ENCODE data around the gene DNAL4. TPM values are rescaled to one million over a fixed set of nuclear protein-coding genes. Genes with fewer than 3 reads are reported as not detected.

DNAL4 gene
- polyA plus RNA-seq (2012; ENCODE audit: low read depth, missing spikeins) = 6.6 TPM

- no peak for TF ChIP-seq POLR2AphosphoS5 (IDR thresholded peaks at IDR 0.05; ENCODE audit: low read depth, low read length)
- peak; percentile 55 for TF ChIP-seq SPI1 (IDR thresholded peaks at IDR 0.05; ENCODE audit: low read depth, low read length)
- no peak for TF ChIP-seq TAF1 (IDR thresholded peaks at IDR 0.05; ENCODE audit: low read depth, low read length)
- peak; percentile 63; the same call in 1 of the 2 replicates for TF ChIP-seq POLR2A (IDR thresholded peaks at IDR 0.05; ENCODE audit: low read depth, low read length)
- no peak for TF ChIP-seq POU2F2 (IDR thresholded peaks at IDR 0.05; ENCODE audit: low read depth, low read length)
- peak; percentile 88 for DNase-seq (ENCODE audit: insufficient read length, low spot score)
- FAIRE-seq = peak; percentile 95
Observed at GRCh38 chr22:38793721-38794466, at the start of gene DNAL4. Gene DNAL4, minus strand, starts transcription at chr22:38794143. Its CDS starts 11,412 bp downstream, at chr22:38782731.

- peak; percentile 84 for FAIRE-seq
- TF ChIP-seq SPI1 (IDR thresholded peaks at IDR 0.05; ENCODE audit: low read depth, low read length) (no peak), POLR2A (IDR thresholded peaks at IDR 0.05; ENCODE audit: low read depth, low read length) (no peak), POU2F2 (IDR thresholded peaks at IDR 0.05; ENCODE audit: low read depth, low read length) (no peak), POLR2AphosphoS5 (IDR thresholded peaks at IDR 0.05; ENCODE audit: low read depth, low read length) (no peak), TAF1 (IDR thresholded peaks at IDR 0.05; ENCODE audit: low read depth, low read length) (no peak), PAX5 (IDR thresholded peaks at IDR 0.05; ENCODE audit: insufficient read depth, low read length, severe bottlenecking) (no peak)
- DNase-seq (ENCODE audit: insufficient read length, low spot score) = peak; percentile 70
Observed at GRCh38 chr22:38843201-38843656, 49.3 kb upstream of the DNAL4 start.

GRCh38 chr22:38842512-38843200 is 48.7 kb upstream of the DNAL4 start:
- FAIRE-seq = no peak

GRCh38 chr22:38841635-38842034 is 47.7 kb upstream of the DNAL4 start:
- no peak for TF ChIP-seq POU2F2 (IDR thresholded peaks at IDR 0.05; ENCODE audit: low read depth, low read length)
- no peak for TF ChIP-seq POLR2AphosphoS5 (IDR thresholded peaks at IDR 0.05; ENCODE audit: low read depth, low read length)
- no peak for TF ChIP-seq POLR2A (IDR thresholded peaks at IDR 0.05; ENCODE audit: low read depth, low read length)
- TF ChIP-seq TAF1 (IDR thresholded peaks at IDR 0.05; ENCODE audit: low read depth, low read length) = no peak
- DNase-seq (ENCODE audit: insufficient read length, low spot score) (no peak), FAIRE-seq (no peak)

More at GRCh38 chr22:38842512-38843200, 48.7 kb upstream of the DNAL4 start:
- DNase-seq (ENCODE audit: insufficient read length, low spot score) = no peak
- TF ChIP-seq POLR2AphosphoS5 (IDR thresholded peaks at IDR 0.05; ENCODE audit: low read depth, low read length) = no peak
- TF ChIP-seq TAF1 (IDR thresholded peaks at IDR 0.05; ENCODE audit: low read depth, low read length) = no peak
- no peak for TF ChIP-seq POU2F2 (IDR thresholded peaks at IDR 0.05; ENCODE audit: low read depth, low read length)
- no peak for TF ChIP-seq SPI1 (IDR thresholded peaks at IDR 0.05; ENCODE audit: low read depth, low read length)
- TF ChIP-seq PAX5 (IDR thresholded peaks at IDR 0.05; ENCODE audit: insufficient read depth, low read length, severe bottlenecking) = no peak
- TF ChIP-seq POLR2A (IDR thresholded peaks at IDR 0.05; ENCODE audit: low read depth, low read length) = no peak

GRCh38 chr22:38841211-38841610 is 47.3 kb upstream of the DNAL4 start:
- TF ChIP-seq POU2F2 (IDR thresholded peaks at IDR 0.05; ENCODE audit: low read depth, low read length) = no peak
- no peak for TF ChIP-seq SPI1 (IDR thresholded peaks at IDR 0.05; ENCODE audit: low read depth, low read length)
- no peak for TF ChIP-seq POLR2AphosphoS5 (IDR thresholded peaks at IDR 0.05; ENCODE audit: low read depth, low read length)
- TF ChIP-seq POLR2A (IDR thresholded peaks at IDR 0.05; ENCODE audit: low read depth, low read length) = no peak
- no peak for TF ChIP-seq TAF1 (IDR thresholded peaks at IDR 0.05; ENCODE audit: low read depth, low read length)
- TF ChIP-seq PAX5 (IDR thresholded peaks at IDR 0.05; ENCODE audit: insufficient read depth, low read length, severe bottlenecking) = no peak
- FAIRE-seq (no peak), DNase-seq (ENCODE audit: insufficient read length, low spot score) (no peak)

- no peak for FAIRE-seq
- TF ChIP-seq PAX5 (IDR thresholded peaks at IDR 0.05; ENCODE audit: insufficient read depth, low read length, severe bottlenecking) = no peak
- no peak for TF ChIP-seq POLR2A (IDR thresholded peaks at IDR 0.05; ENCODE audit: low read depth, low read length)
- no peak for TF ChIP-seq POU2F2 (IDR thresholded peaks at IDR 0.05; ENCODE audit: low read depth, low read length)
- no peak for TF ChIP-seq SPI1 (IDR thresholded peaks at IDR 0.05; ENCODE audit: low read depth, low read length)
- TF ChIP-seq POLR2AphosphoS5 (IDR thresholded peaks at IDR 0.05; ENCODE audit: low read depth, low read length) = no peak
- no peak for TF ChIP-seq TAF1 (IDR thresholded peaks at IDR 0.05; ENCODE audit: low read depth, low read length)
Observed at GRCh38 chr22:38840129-38840528, 46.2 kb upstream of the DNAL4 start.

GRCh38 chr22:38839686-38840085 is 45.7 kb upstream of the DNAL4 start:
- TF ChIP-seq SPI1 (IDR thresholded peaks at IDR 0.05; ENCODE audit: low read depth, low read length) (no peak), PAX5 (IDR thresholded peaks at IDR 0.05; ENCODE audit: insufficient read depth, low read length, severe bottlenecking) (no peak), TAF1 (IDR thresholded peaks at IDR 0.05; ENCODE audit: low read depth, low read length) (no peak), POLR2A (IDR thresholded peaks at IDR 0.05; ENCODE audit: low read depth, low read length) (no peak)
- FAIRE-seq (no peak), DNase-seq (ENCODE audit: insufficient read length, low spot score) (no peak)

More at GRCh38 chr22:38840129-38840528, 46.2 kb upstream of the DNAL4 start:
- DNase-seq (ENCODE audit: insufficient read length, low spot score) = no peak

GRCh38 chr22:38837414-38837928 is 43.5 kb upstream of the DNAL4 start:
- no peak for FAIRE-seq
- no peak for DNase-seq (ENCODE audit: insufficient read length, low spot score)
- TF ChIP-seq POU2F2 (IDR thresholded peaks at IDR 0.05; ENCODE audit: low read depth, low read length) (no peak), TAF1 (IDR thresholded peaks at IDR 0.05; ENCODE audit: low read depth, low read length) (no peak)

GRCh38 chr22:38835888-38836301 is 42.0 kb upstream of the DNAL4 start:
- FAIRE-seq (no peak), DNase-seq (ENCODE audit: insufficient read length, low spot score) (no peak)
- TF ChIP-seq POU2F2 (IDR thresholded peaks at IDR 0.05; ENCODE audit: low read depth, low read length) = no peak
- no peak for TF ChIP-seq TAF1 (IDR thresholded peaks at IDR 0.05; ENCODE audit: low read depth, low read length)
- TF ChIP-seq POLR2A (IDR thresholded peaks at IDR 0.05; ENCODE audit: low read depth, low read length) = no peak
- TF ChIP-seq POLR2AphosphoS5 (IDR thresholded peaks at IDR 0.05; ENCODE audit: low read depth, low read length) = no peak
- TF ChIP-seq SPI1 (IDR thresholded peaks at IDR 0.05; ENCODE audit: low read depth, low read length) = no peak
- no peak for TF ChIP-seq PAX5 (IDR thresholded peaks at IDR 0.05; ENCODE audit: insufficient read depth, low read length, severe bottlenecking)

Data from GM12891 (cell line).